HG03095 (cell line): Measurements from ENCODE around the gene KPNA4.
A peak's percentile ranks its signal among the peaks of the same experiment; 100 is the strongest.
"Not testable (repeated sequence)": the region's sequence is repeated elsewhere in the genome, so short reads cannot be mapped to it uniquely, and the experiment has no call there.

ENCODE experiments used
- ATAC-seq: cut with Tn5 transposase; IDR thresholded peaks from one replicate; pipeline ENCODE4 v1.9.1; 2021; ENCODE audit warnings: moderate library complexity; ENCODE audit not compliant: unreplicated experiment

KPNA4 gene

GRCh38 chr3:160573955-160574525 is 8.7 kb upstream of the KPNA4 start:
- ATAC-seq = not testable (repeated sequence)

GRCh38 chr3:160569894-160570652 is 4.7 kb upstream of the KPNA4 start:
- no peak for ATAC-seq

- no peak for ATAC-seq
Measured at GRCh38 chr3:160568989-160569388, 3.6 kb upstream of the KPNA4 start.

GRCh38 chr3:160567774-160568173 is 2.4 kb upstream of the KPNA4 start:
- no peak for ATAC-seq

DNA sequence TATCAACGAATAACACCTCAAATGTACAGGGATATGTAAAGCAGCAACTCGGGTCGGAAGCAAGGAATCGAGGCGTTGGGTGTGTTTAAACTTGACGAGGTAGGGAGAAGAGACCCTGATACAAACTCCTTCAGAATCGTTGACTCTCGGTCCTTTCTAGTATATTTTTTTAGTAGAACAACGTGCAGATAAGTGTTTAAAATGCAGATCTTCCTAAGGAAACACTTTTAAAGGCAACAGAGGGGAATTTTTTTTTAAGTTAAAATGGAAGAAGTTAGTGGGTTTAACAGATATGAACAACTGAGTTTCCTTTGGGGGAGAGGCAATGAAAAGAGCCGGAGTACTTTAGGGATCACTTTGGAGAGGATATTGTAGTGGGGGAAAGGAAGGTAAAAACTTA is 1.1 kb upstream of the KPNA4 start:
- no peak for ATAC-seq

GRCh38 chr3:160564949-160565441 is 376 bp downstream of the KPNA4 start:
- peak; percentile 50 for ATAC-seq

DNA sequence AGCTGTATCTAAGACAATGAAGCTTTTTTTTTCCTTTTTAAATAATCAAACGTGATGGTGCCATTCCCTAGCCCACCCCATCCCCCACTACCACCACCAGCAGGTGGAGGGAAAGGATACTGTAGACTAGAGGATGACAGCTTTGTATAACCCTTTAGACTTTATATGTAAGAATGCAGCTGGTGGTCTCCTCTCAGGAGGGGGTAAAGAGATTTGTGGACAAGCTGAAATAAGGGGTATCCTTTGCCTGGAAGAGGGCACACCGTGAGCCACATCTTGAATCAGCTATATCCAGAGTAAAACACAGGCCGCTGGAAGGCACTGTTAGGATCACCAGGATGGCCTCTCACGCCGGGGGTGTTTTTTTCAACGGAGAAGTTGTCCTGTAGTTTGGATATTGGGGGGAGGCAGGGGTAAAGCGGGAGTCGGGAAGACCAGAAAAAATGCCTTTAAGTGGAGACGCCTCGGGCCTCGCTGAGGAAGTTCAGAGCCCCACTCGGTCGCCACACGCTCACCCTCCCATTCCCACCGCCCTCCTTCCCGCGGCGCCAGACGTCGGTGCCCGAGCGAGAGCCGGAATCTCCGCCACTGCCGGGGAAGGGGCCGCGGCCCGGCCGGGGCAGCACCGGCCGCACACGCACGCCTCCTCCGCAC is 986 bp downstream of the KPNA4 start:
- ATAC-seq = no peak

- no peak for ATAC-seq
Measured at GRCh38 chr3:160562952-160563351, 2.4 kb downstream of the KPNA4 start.

- ATAC-seq = no peak
Measured at GRCh38 chr3:160557571-160557970, 7.8 kb downstream of the KPNA4 start.

DNA sequence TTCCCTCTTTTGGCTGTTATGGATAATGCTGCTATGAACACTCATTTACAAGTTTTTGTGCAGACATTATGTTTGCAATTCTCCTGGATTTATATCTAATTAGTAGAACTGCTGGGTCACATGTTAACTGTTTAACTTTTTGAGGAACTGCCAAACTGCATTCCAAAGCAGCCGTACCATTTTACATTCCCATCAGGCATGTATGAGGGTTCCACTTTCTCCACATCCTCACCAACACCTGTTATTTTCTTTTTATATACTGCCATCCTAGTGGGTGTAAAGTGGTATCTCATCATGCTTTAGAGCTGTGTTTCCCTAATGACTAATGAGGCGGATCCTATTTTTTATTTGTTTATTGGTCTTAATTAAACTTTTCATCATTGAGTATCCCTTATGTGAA is 9.2 kb downstream of the KPNA4 start:
- no peak for ATAC-seq

- no peak for ATAC-seq
Measured at GRCh38 chr3:160554980-160555379, 10.4 kb downstream of the KPNA4 start.

DNA sequence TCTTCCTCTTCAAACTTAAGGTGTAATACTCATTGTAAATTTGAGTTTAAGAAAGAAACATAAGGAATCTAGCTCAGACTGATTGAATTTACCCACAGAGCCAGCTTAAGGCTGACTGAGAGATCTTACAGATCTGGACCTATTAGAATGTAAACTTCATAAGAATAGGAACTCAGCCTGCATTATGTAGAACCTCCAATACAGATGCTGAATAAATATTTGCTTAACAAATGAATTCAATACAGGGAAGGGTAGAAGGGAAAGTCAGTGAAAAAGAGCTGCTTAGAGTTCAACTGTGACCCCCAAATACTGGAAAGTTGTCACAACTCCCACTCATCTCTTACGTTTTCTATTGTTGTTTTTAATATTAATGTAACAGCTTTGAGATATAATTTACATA is 11.5 kb downstream of the KPNA4 start:
- ATAC-seq = no peak

- peak; percentile 43 for ATAC-seq
Measured at GRCh38 chr3:160546727-160547126, 18.6 kb downstream of the KPNA4 start.

- ATAC-seq = no peak
Measured at GRCh38 chr3:160545504-160545871, 19.9 kb downstream of the KPNA4 start.

- no peak for ATAC-seq
Measured at GRCh38 chr3:160544844-160545503, 20.4 kb downstream of the KPNA4 start.

- no peak for ATAC-seq
Measured at GRCh38 chr3:160540551-160540950, 24.8 kb downstream of the KPNA4 start.

- no peak for ATAC-seq
Measured at GRCh38 chr3:160538895-160539294, 26.5 kb downstream of the KPNA4 start.

- no peak for ATAC-seq
Measured at GRCh38 chr3:160537729-160538128, 27.6 kb downstream of the KPNA4 start.

GRCh38 chr3:160532371-160532770 is 33.0 kb downstream of the KPNA4 start:
- ATAC-seq = no peak

GRCh38 chr3:160531311-160531710 is 34.1 kb downstream of the KPNA4 start:
- no peak for ATAC-seq

GRCh38 chr3:160516391-160516790 is 49.0 kb downstream of the KPNA4 start:
- ATAC-seq = not testable (repeated sequence)

GRCh38 chr3:160501325-160501724 is 64.0 kb downstream of the KPNA4 start:
- no peak for ATAC-seq
